HepG2 (cell line): ENCODE data around the gene POLG2. TPM values are rescaled to one million over a fixed set of nuclear protein-coding genes. Genes with fewer than 3 reads are reported as not detected.

Source experiments
- AGO2 ChIP-seq: fragments of 200-400 bp; formaldehyde crosslinking; optimal IDR thresholded peaks from 2 replicates; pipeline ENCODE3; 2017; ENCODE audit warnings: mild to moderate bottlenecking, low read depth, low read length, moderate library complexity
- CENPBD1 ChIP-seq: sonication (generic); formaldehyde crosslinking; IDR thresholded peaks from 2 replicates; pipeline ENCODE4 v1.8.0; 2022; ENCODE audit warnings: missing genetic modification reagents, low read depth, mild to moderate bottlenecking, borderline replicate concordance
- KDM5A ChIP-seq: fragments of 200-600 bp; sonication (generic); IDR thresholded peaks from 2 replicates; pipeline ENCODE4 v1.7.0; 2018; ENCODE audit warnings: antibody characterized with exemption, mild to moderate bottlenecking, low read length, borderline replicate concordance
- MLLT10 ChIP-seq: sonication (generic); formaldehyde crosslinking; IDR thresholded peaks from 2 replicates; pipeline ENCODE4 v1.4.0; 2020; ENCODE audit warnings: missing genetic modification reagents
- REST ChIP-seq, 2 experiments: IDR thresholded peaks; 2 replicates each; pipeline ENCODE4 v1.6.1; 2011 to 2012; ENCODE audit warnings: low read length in 2 of 2, borderline replicate concordance in 1 of 2, low read depth in 1 of 2, mild to moderate bottlenecking in 1 of 2, moderate library complexity in 1 of 2
- RFX1 ChIP-seq: fragments of 450-650 bp; IDR thresholded peaks from 2 replicates; pipeline ENCODE4 v1.6.1; 2017
- SALL2 ChIP-seq: sonication (generic); formaldehyde crosslinking; IDR thresholded peaks from 2 replicates; pipeline ENCODE4 v1.8.1; 2023; ENCODE audit warnings: mild to moderate bottlenecking, missing genetic modification reagents, inconsistent platforms
- TCF12 ChIP-seq, 2 experiments: fragments of 450-650 bp in 1 of 2; sonication (generic) in 1 of 2; formaldehyde crosslinking in 1 of 2; IDR thresholded peaks; 2 replicates each; pipeline versions ENCODE4 v1.6.1 to v1.8.0; 2017 to 2022; ENCODE audit warnings: antibody characterized with exemption in 1 of 2, mild to moderate bottlenecking in 1 of 2, missing genetic modification reagents in 1 of 2, moderate library complexity in 1 of 2
- ZFP62 ChIP-seq: sonication (generic); formaldehyde crosslinking; IDR thresholded peaks from 2 replicates; pipeline ENCODE4 v1.4.0; 2020; ENCODE audit warnings: missing genetic modification reagents
- ZMYM3 ChIP-seq: sonication (generic); formaldehyde crosslinking; IDR thresholded peaks from 2 replicates; pipeline ENCODE4 v1.5.1; 2020; ENCODE audit warnings: mild to moderate bottlenecking, missing genetic modification reagents
- ZNF136 ChIP-seq: sonication (generic); formaldehyde crosslinking; IDR thresholded peaks from 2 replicates; pipeline ENCODE4 v1.8.1; 2022; ENCODE audit warnings: low read depth, mild to moderate bottlenecking, moderate library complexity, missing genetic modification reagents
- ZNF296 ChIP-seq: sonication (generic); formaldehyde crosslinking; conservative IDR thresholded peaks from 2 replicates; pipeline ENCODE4 v1.5.0; 2020; ENCODE audit warnings: mild to moderate bottlenecking, missing genetic modification reagents
- ZNF530 ChIP-seq: sonication (generic); formaldehyde crosslinking; IDR thresholded peaks from 2 replicates; pipeline ENCODE4 v1.5.0; 2020; ENCODE audit warnings: low read depth, mild to moderate bottlenecking, missing genetic modification reagents
- ZNF850 ChIP-seq: sonication (generic); formaldehyde crosslinking; conservative IDR thresholded peaks from 2 replicates; pipeline ENCODE4 v1.9.0; 2021; ENCODE audit warnings: mild to moderate bottlenecking, missing genetic modification reagents
- polyA plus RNA-seq, 8 experiments: library from polyadenylated mRNA; depleted of rRNA in 3 of 8; stranded (reverse) in 7 of 8; unstranded in 1 of 8; fragments of >200 nt; fragmentation: Illumina TruSeq in 4 of 8; extraction: Trizol in 4 of 8; gene quantifications; 2 replicates each; pipeline versions ENCODE4 v1.2.1 to v1.2.3, GENCODE V29; 2011 to 2016; ENCODE audit warnings: low read depth in 4 of 8, missing spikeins in 1 of 8, mixed read lengths in 1 of 8; ENCODE audit not compliant: insufficient read depth in 1 of 8
- total RNA-seq, 5 experiments: library from RNA; depleted of rRNA; stranded (reverse); fragments of >200 nt; fragmentation: Illumina TruSeq; extraction: Trizol; gene quantifications; 2 replicates each; pipeline ENCODE4 v1.2.3, GENCODE V29; 2016; ENCODE audit warnings: low read depth in 1 of 5
- TF ChIP-seq, protein P1 (sequence below): sonication (generic); formaldehyde crosslinking; conservative IDR thresholded peaks from 2 replicates; pipeline ENCODE4 v1.8.0; 2022; ENCODE audit warnings: low read depth, missing genetic modification reagents
- TF ChIP-seq, protein P2 (sequence below): sonication (generic); formaldehyde crosslinking; IDR thresholded peaks from 2 replicates; pipeline ENCODE4 v1.4.0; 2020; ENCODE audit warnings: mild to moderate bottlenecking, missing genetic modification reagents, borderline replicate concordance

POLG2 gene
- total and polyA plus RNA-seq, 2 of the 13 experiments (the other 11 are each of a cell fraction or from before 2014, with no cell fraction given): 21.1 to 25.5 TPM

GRCh38 chr17:64496786-64497564 lies at the start of gene POLG2 (continued):
- 0 out of 2 replicates have a peak, but pooled peaks have one; percentile 49 for TF ChIP-seq CENPBD1 (CRISPR knock-in tag)
- peak; percentile 82 for TF ChIP-seq KDM5A
- no peak for TF ChIP-seq TCF12 (IDR thresholded peaks at IDR 0.05)
- TF ChIP-seq TCF12 (CRISPR knock-in tag; IDR thresholded peaks at IDR 0.05): 0 out of 2 replicates have a peak, but pooled peaks have one; percentile 76
- peak; percentile 100 for TF ChIP-seq AGO2
- TF ChIP-seq SALL2 (CRISPR knock-in tag): peak; percentile 68; the same call in 1 of the 2 replicates
- no peak for TF ChIP-seq RFX1
- TF ChIP-seq ZNF136 (CRISPR knock-in tag): peak; percentile 40; the same call in 1 of the 2 replicates
- TF ChIP-seq, protein P1, sequence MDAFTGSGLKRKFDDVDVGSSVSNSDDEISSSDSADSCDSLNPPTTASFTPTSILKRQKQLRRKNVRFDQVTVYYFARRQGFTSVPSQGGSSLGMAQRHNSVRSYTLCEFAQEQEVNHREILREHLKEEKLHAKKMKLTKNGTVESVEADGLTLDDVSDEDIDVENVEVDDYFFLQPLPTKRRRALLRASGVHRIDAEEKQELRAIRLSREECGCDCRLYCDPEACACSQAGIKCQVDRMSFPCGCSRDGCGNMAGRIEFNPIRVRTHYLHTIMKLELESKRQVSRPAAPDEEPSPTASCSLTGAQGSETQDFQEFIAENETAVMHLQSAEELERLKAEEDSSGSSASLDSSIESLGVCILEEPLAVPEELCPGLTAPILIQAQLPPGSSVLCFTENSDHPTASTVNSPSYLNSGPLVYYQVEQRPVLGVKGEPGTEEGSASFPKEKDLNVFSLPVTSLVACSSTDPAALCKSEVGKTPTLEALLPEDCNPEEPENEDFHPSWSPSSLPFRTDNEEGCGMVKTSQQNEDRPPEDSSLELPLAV (CRISPR knock-in tag): no peak
- no peak for TF ChIP-seq ZFP62 (CRISPR knock-in tag)
- 0 out of 4 replicates have a peak, but pooled peaks of 1 of the 2 experiments have one; percentile 45 for TF ChIP-seq REST (IDR thresholded peaks at IDR 0.05; ENCODE audit: borderline replicate concordance in 1 of 2, low read depth in 1 of 2, low read length in 2 of 2)
- TF ChIP-seq ZNF850 (CRISPR knock-in tag): no peak
- no peak; the same call in 1 of the 2 replicates for TF ChIP-seq ZMYM3 (CRISPR knock-in tag)
- TF ChIP-seq ZNF296 (CRISPR knock-in tag): peak; percentile 40; the same call in 1 of the 2 replicates
- 0 out of 2 replicates have a peak, but pooled peaks have one; percentile 33 for TF ChIP-seq ZNF530 (CRISPR knock-in tag)
- TF ChIP-seq, protein P2, sequence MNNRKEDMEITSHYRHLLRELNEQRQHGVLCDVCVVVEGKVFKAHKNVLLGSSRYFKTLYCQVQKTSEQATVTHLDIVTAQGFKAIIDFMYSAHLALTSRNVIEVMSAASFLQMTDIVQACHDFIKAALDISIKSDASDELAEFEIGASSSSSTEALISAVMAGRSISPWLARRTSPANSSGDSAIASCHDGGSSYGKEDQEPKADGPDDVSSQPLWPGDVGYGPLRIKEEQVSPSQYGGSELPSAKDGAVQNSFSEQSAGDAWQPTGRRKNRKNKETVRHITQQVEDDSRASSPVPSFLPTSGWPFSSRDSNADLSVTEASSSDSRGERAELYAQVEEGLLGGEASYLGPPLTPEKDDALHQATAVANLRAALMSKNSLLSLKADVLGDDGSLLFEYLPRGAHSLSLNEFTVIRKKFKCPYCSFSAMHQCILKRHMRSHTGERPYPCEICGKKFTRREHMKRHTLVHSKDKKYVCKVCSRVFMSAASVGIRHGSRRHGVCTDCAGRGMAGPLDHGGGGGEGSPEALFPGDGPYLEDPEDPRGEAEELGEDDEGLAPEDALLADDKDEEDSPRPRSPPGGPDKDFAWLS (CRISPR knock-in tag): 0 out of 2 replicates have a peak, but pooled peaks have one; percentile 55
- no peak for TF ChIP-seq MLLT10 (CRISPR knock-in tag)
